ENCODE measurements around the gene EED.

DNA sequence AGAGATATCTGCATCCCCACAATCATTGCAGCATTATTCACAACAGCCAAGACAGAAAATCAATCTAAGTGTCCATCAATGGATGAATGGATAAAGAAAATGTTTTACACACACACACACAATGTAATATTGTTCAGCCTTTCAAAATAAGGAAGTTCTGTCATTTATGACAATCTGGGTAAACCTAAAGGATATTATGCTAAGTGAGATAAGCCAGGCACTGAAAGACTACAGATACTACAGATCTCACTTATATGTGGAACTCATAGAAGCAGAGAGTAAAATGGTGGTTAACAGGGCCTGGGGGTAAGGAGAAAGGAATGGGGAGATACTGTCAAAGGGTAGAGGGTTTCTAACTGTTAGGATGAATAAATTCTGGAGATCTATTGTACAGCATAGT, 36.0 kb upstream of the EED start:
- TF ChIP-seq TAF1 (IDR thresholded peaks at IDR 0.05; ENCODE audit: borderline replicate concordance, low read depth, low read length) (no peak), POLR2AphosphoS5 (IDR thresholded peaks at IDR 0.05; ENCODE audit: low read depth, low read length) (no peak), POLR2A (IDR thresholded peaks at IDR 0.05; ENCODE audit: low read depth, low read length) (no peak)
